Breast epithelium (tissue), 3 donors: ENCODE results near the gene KDSR.

ENCODE experiments used
- CTCF ChIP-seq, 3 donors: fragments of 450-650 bp; IDR thresholded peaks; one replicate each; pipeline ENCODE4 v1.5.1; 2016 to 2017; ENCODE audit warnings: antibody characterized with exemption in 3 of 3, mild to moderate bottlenecking in 3 of 3, moderate library complexity in 3 of 3
- POLR2A ChIP-seq: fragments of 450-650 bp; IDR thresholded peaks from one replicate; pipeline ENCODE4 v1.6.1; 2016; ENCODE audit warnings: antibody characterized with exemption, mild to moderate bottlenecking, moderate library complexity
- POLR2AphosphoS5 ChIP-seq, 3 donors: sonication (generic); formaldehyde crosslinking; IDR thresholded peaks; one replicate each; pipeline ENCODE4 v1.6.1; 2017; ENCODE audit warnings: antibody characterized with exemption in 3 of 3

- TF ChIP-seq CTCF (IDR thresholded peaks at IDR 0.05), result no peak
- TF ChIP-seq POLR2A, result no peak
- TF ChIP-seq POLR2AphosphoS5 (IDR thresholded peaks at IDR 0.05), result no peak
These were observed 10.6 kb downstream of the KDSR start for GRCh38 chr18:63356272-63356896.
